ENCODE measurements around the gene NHSL1.
"Not testable (repeated sequence)": the region's sequence is repeated elsewhere in the genome, so short reads cannot be mapped to it uniquely, and the experiment has no call there.

Gene NHSL1

GRCh38 chr6:138432063-138432356 lies 67.3 kb downstream of the NHSL1 start:
- no peak overlapping the region for H3K4me3 ChIP-seq
- peak overlapping the region in 1 of 21 experiments; percentile 25 for H3K27ac ChIP-seq

GRCh38 chr6:138431256-138432062 lies 67.8 kb downstream of the NHSL1 start:
- peak overlapping the region in 1 of 21 experiments; percentile 25 for H3K27ac ChIP-seq

GRCh38 chr6:138430361-138431145 lies 68.7 kb downstream of the NHSL1 start:
- Histone ChIP-seq H3K4me3 (no peak overlapping the region), H3K27ac (no peak overlapping the region)

More at GRCh38 chr6:138431256-138432062, 67.8 kb downstream of the NHSL1 start:
- no peak overlapping the region for H3K4me3 ChIP-seq

GRCh38 chr6:138429761-138430160 lies 69.5 kb downstream of the NHSL1 start:
- Histone ChIP-seq H3K27ac (peak overlapping the region in 1 of 21 experiments; percentile 18), H3K4me3 (no peak overlapping the region)

- Histone ChIP-seq H3K27ac (peak overlapping the region in 1 of 21 experiments; percentile 18), H3K4me3 (no peak overlapping the region)
Observed at GRCh38 chr6:138428944-138429598, 70.2 kb downstream of the NHSL1 start.

GRCh38 chr6:138427701-138428100 lies 71.6 kb downstream of the NHSL1 start:
- Histone ChIP-seq H3K27ac (no peak overlapping the region), H3K4me3 (no peak overlapping the region)

- H3K4me3 ChIP-seq: no peak overlapping the region
- H3K27ac ChIP-seq: no peak overlapping the region
Observed at GRCh38 chr6:138426500-138427123, 72.7 kb downstream of the NHSL1 start.

GRCh38 chr6:138425256-138425655 lies 74.0 kb downstream of the NHSL1 start:
- H3K4me3 ChIP-seq: not testable (repeated sequence)

GRCh38 chr6:138424004-138424904 lies 75.0 kb downstream of the NHSL1 start:
- H3K4me3 ChIP-seq: no peak overlapping the region
- H3K27ac ChIP-seq: no peak overlapping the region

More at GRCh38 chr6:138425256-138425655, 74.0 kb downstream of the NHSL1 start:
- H3K27ac ChIP-seq: not testable (repeated sequence)

- no peak overlapping the region for H3K27ac ChIP-seq
- no peak overlapping the region for H3K4me3 ChIP-seq
Observed at GRCh38 chr6:138422861-138423260, 76.4 kb downstream of the NHSL1 start.

GRCh38 chr6:138421608-138422007 lies 77.7 kb downstream of the NHSL1 start:
- no peak overlapping the region for H3K27ac ChIP-seq
- H3K4me3 ChIP-seq: no peak overlapping the region

GRCh38 chr6:138421089-138421488 lies 78.2 kb downstream of the NHSL1 start:
- H3K4me3 ChIP-seq: no peak overlapping the region
- H3K27ac ChIP-seq: no peak overlapping the region

- H3K4me3 ChIP-seq: no peak overlapping the region
- H3K27ac ChIP-seq: no peak overlapping the region
Observed at GRCh38 chr6:138420356-138420755, 78.9 kb downstream of the NHSL1 start.

GRCh38 chr6:138419766-138420165 lies 79.5 kb downstream of the NHSL1 start:
- Histone ChIP-seq H3K27ac (no peak overlapping the region), H3K4me3 (no peak overlapping the region)

GRCh38 chr6:138418118-138418742 lies 81.1 kb downstream of the NHSL1 start:
- H3K27ac ChIP-seq: no peak overlapping the region
- no peak overlapping the region for H3K4me3 ChIP-seq

- H3K4me3 ChIP-seq: no peak overlapping the region
- H3K27ac ChIP-seq: no peak overlapping the region
Observed at GRCh38 chr6:138417493-138418117, 81.7 kb downstream of the NHSL1 start.

- Histone ChIP-seq H3K4me3 (no peak overlapping the region), H3K27ac (no peak overlapping the region)
Observed at GRCh38 chr6:138416206-138416605, 83.1 kb downstream of the NHSL1 start.

- Histone ChIP-seq H3K4me3 (no peak overlapping the region), H3K27ac (no peak overlapping the region)
Observed at GRCh38 chr6:138415125-138415524, 84.2 kb downstream of the NHSL1 start.

Data from skin epidermis (tissue), 12 donors.